Epithelial cell of umbilical artery (primary cell): ENCODE results near the gene CCDC175. TPM values are rescaled to one million over a fixed set of nuclear protein-coding genes. Genes with fewer than 3 reads are reported as not detected.

Experiments used
- total RNA-seq: library from RNA; depleted of rRNA; stranded (reverse); fragments of >200 nt; gene quantifications from 2 replicates; pipeline ENCODE4 v1.2.3, GENCODE V29; 2014

The CCDC175 gene
- not detected in 2 replicates for total RNA-seq

GRCh38 chr14:59576332-59577294, at the start of gene CCDC175:
CCDC175 (minus strand) TSS chr14:59576812; CDS start chr14:59576775, 37 bp downstream.

GRCh38 chr14:59483819-59484638, 92.6 kb downstream of the CCDC175 start, which contains the start of the genes JKAMP and L3HYPDH:
JKAMP (plus strand) TSS chr14:59484517; CDS start chr14:59484590, 73 bp downstream.
L3HYPDH (minus strand) TSS chr14:59484408; CDS start chr14:59484316, 92 bp downstream.

GRCh38 chr14:59465316-59466135, 111.1 kb downstream of the CCDC175 start, which contains the start of gene GPR135:
GPR135 (minus strand) TSS chr14:59465380; CDS start chr14:59465226, 154 bp downstream.

Other genes with a start within 250 kb of the CCDC175 start
- 0.61 and 0.97 TPM in 2 replicates for gene GPR135, start 111.4 kb downstream of the CCDC175 start, total RNA-seq
- gene L3HYPDH, start 92.4 kb downstream of the CCDC175 start, total RNA-seq, result 40.3 and 47.0 TPM in 2 replicates
- 69.0 and 79.6 TPM in 2 replicates for gene JKAMP, start 92.3 kb downstream of the CCDC175 start, total RNA-seq